SU-DHL-6 (cell line): Measurements from ENCODE around the gene CADPS.
A peak's percentile ranks its signal among the peaks of the same experiment; 100 is the strongest.

Experiments used
- H2AFZ ChIP-seq: fragments of 200-600 bp; sonication (generic); 2 replicates; pipeline ENCODE4 v1.6.1; 2014; ENCODE audit warnings: low read depth, mild to moderate bottlenecking, moderate library complexity, mixed read lengths, antibody characterized with exemption, low read length; ENCODE audit not compliant: severe bottlenecking
- H3F3A ChIP-seq: fragments of 200-600 bp; shearing (Covaris generic); 2 replicates; pipeline ENCODE4 v1.6.0; 2016; ENCODE audit warnings: antibody characterized with exemption, mild to moderate bottlenecking; ENCODE audit not compliant: insufficient read depth
- H3K27ac ChIP-seq: fragments of 200-600 bp; sonication (generic); 2 replicates; pipeline ENCODE4 v1.5.1; 2016; ENCODE audit warnings: low read depth, mild to moderate bottlenecking, low read length, moderate library complexity, mixed read lengths
- H3K27me3 ChIP-seq: fragments of 200-600 bp; sonication (generic), shearing (Covaris generic); 2 replicates; pipeline ENCODE4 v1.6.0; 2014; ENCODE audit warnings: mild to moderate bottlenecking, low read length
- H3K36me3 ChIP-seq: fragments of 200-600 bp; sonication (generic); 2 replicates; pipeline ENCODE4 v1.6.1; 2014; ENCODE audit warnings: mild to moderate bottlenecking, low read length, mixed read lengths
- H3K4me2 ChIP-seq: fragments of 300-600, 200-600 bp; shearing (Covaris generic), sonication (generic); 2 replicates; pipeline ENCODE4 v1.6.0; 2014; ENCODE audit warnings: low read length, low read depth, mild to moderate bottlenecking; ENCODE audit not compliant: poor library complexity, severe bottlenecking
- H3K4me3 ChIP-seq: fragments of 200-600 bp; sonication (generic); 2 replicates; pipeline ENCODE4 v1.5.1; 2014; ENCODE audit warnings: antibody characterized with exemption, low read length, mild to moderate bottlenecking, mixed read lengths; ENCODE audit not compliant: insufficient read depth, poor library complexity, severe bottlenecking
- H3K79me2 ChIP-seq: fragments of 200-600 bp; sonication (generic); 2 replicates; pipeline ENCODE4 v1.6.1; 2014; ENCODE audit warnings: mild to moderate bottlenecking, low read length, moderate library complexity; ENCODE audit not compliant: insufficient read depth
- H3K9ac ChIP-seq: fragments of 200-600 bp; sonication (generic); 2 replicates; pipeline ENCODE4 v1.7.0; 2014; ENCODE audit warnings: mild to moderate bottlenecking, low read length
- H3K9me2 ChIP-seq: fragments of 200-600 bp; sonication (generic); replicated peaks from 2 replicates; pipeline ENCODE4 v1.6.1; 2014; ENCODE audit warnings: low read length; ENCODE audit not compliant: insufficient read depth
- H3K9me3 ChIP-seq: fragments of 200-600 bp; sonication (generic); 2 replicates; pipeline ENCODE4 v1.6.1; 2014; ENCODE audit warnings: low read length, mixed read lengths; ENCODE audit not compliant: insufficient read depth
- H4K20me1 ChIP-seq: fragments of 200-600 bp; sonication (generic); 2 replicates; pipeline ENCODE4 v1.6.1; 2014; ENCODE audit warnings: low read depth, mild to moderate bottlenecking, antibody characterized with exemption, low read length, moderate library complexity, mixed read lengths
- EZH2phosphoT487 ChIP-seq: fragments of 200-600 bp; sonication (generic), shearing (Covaris generic); conservative IDR thresholded peaks from 2 replicates; pipeline ENCODE4 v1.6.1; 2018; ENCODE audit warnings: mild to moderate bottlenecking, antibody characterized with exemption, low read length, moderate library complexity, mixed read lengths
- TF ChIP-seq, protein P1 (sequence below): fragments of 200-600 bp; sonication (generic); IDR thresholded peaks from one replicate; pipeline ENCODE4 v1.5.1; 2017; ENCODE audit warnings: antibody characterized with exemption, mild to moderate bottlenecking, low read length, moderate library complexity; ENCODE audit not compliant: insufficient read depth, poor library complexity, severe bottlenecking

Gene CADPS

DNA sequence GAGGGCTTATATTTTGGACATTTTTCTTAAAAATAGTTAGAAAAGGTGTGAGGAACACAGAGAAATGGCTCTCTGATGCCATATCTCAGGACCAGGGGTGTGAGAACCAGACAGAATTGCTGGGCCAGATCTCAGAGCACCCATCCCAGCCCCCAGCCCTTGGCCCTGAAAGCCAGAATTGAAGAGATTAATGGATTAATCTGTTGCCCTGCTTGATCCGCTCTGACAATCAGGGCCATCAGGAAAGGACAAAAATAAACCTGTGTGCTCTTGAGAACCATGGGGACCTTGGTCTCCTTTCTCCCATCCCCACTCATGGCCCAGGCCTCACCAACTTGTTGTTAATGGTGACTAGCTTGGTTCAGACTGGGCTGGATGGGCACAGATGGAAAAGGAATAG is 113.5 kb downstream of the CADPS start:
- no peaks in the 10 kb centered on the region for H3K9me2 ChIP-seq
- no peak overlapping the region for H3K4me3 ChIP-seq

DNA sequence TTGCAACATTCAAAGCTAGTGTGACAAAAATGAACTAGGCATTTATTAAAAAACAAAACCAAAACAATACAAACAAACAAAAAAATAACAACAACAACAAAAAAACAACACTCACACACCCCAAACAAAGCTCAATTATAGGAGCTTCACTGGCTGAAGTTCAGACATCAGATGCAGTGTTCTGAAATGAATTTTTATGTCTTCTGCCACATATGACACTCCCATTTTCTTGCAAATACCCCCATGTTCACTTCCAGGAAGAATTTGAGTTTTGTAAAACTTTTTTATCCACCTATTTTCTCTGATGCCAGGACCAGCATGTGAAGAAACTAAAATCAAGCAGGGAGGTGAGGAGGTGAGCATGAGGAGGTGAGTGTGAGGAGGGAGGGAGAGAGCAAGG is 113.9 kb downstream of the CADPS start:
- Histone ChIP-seq H3K27me3 (no peaks in the 10 kb centered on the region), H3K9me2 (no peaks in the 10 kb centered on the region), H3K36me3 (no peaks in the 10 kb centered on the region), H3K4me2 (no peak overlapping the region), H3K79me2 (no peaks in the 10 kb centered on the region), H3K9ac (no peak overlapping the region), H3K4me3 (no peak overlapping the region), H2AFZ (no peak overlapping the region), H3F3A (no peaks in the 10 kb centered on the region), H3K9me3 (no peaks in the 10 kb centered on the region), H3K27ac (no peak overlapping the region), H4K20me1 (no peaks in the 10 kb centered on the region)
- no peak for TF ChIP-seq EZH2phosphoT487
- TF ChIP-seq, protein P1, sequence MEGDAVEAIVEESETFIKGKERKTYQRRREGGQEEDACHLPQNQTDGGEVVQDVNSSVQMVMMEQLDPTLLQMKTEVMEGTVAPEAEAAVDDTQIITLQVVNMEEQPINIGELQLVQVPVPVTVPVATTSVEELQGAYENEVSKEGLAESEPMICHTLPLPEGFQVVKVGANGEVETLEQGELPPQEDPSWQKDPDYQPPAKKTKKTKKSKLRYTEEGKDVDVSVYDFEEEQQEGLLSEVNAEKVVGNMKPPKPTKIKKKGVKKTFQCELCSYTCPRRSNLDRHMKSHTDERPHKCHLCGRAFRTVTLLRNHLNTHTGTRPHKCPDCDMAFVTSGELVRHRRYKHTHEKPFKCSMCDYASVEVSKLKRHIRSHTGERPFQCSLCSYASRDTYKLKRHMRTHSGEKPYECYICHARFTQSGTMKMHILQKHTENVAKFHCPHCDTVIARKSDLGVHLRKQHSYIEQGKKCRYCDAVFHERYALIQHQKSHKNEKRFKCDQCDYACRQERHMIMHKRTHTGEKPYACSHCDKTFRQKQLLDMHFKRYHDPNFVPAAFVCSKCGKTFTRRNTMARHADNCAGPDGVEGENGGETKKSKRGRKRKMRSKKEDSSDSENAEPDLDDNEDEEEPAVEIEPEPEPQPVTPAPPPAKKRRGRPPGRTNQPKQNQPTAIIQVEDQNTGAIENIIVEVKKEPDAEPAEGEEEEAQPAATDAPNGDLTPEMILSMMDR, result no peak

More for the DNA sequence above, 113.5 kb downstream of the CADPS start:
- H3K9ac ChIP-seq, result no peak overlapping the region
- no peak overlapping the region for H2AFZ ChIP-seq
- H3F3A ChIP-seq, result no peaks in the 10 kb centered on the region
- H3K79me2 ChIP-seq, result no peaks in the 10 kb centered on the region
- no peaks in the 10 kb centered on the region for H4K20me1 ChIP-seq
- H3K27me3 ChIP-seq, result no peaks in the 10 kb centered on the region
- no peak overlapping the region for H3K27ac ChIP-seq
- H3K9me3 ChIP-seq, result no peaks in the 10 kb centered on the region
- TF ChIP-seq EZH2phosphoT487, result no peak
- TF ChIP-seq, protein P1, result no peak
- no peaks in the 10 kb centered on the region for H3K36me3 ChIP-seq
- H3K4me2 ChIP-seq, result no peak overlapping the region

DNA sequence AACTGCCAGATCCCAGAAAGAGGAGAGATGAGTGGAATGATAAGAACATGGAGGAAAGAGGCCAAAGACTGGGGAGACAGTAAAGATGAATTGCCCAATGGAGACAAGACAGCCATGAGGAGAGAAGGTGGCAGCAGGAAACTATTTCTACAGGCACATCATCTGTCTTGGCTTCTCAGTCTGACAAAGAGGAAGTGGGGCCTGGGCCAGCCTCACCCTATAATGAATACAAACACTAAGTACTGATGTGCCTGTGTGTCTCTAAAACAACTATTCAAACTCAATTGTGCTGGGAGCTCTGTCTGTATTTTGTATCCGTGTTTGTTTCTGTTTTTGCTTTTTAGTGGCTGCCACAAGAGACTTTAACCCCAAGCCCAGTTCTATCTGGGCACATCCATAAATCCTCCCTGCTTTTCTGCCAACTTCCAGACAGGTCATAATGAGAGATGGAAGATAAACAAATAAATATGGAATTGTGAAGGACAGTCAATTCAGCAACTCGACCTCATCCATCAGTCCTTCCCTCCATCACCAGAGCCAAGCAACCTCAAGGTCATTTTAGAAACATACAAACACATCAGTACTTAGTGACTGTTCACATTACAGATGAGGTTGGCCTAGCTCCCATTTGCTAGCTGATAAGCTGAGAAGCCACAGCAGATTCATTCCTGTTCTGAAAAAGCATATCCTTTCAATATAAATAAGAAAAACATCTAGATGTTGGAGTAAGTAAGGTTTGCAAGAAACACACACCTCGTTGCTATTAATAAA is 116.7 kb downstream of the CADPS start:
- Histone ChIP-seq H3K27ac (peak overlapping the region; percentile 48), H3F3A (peaks cover 8% of the 10 kb centered on the region), H3K4me3 (no peak overlapping the region), H3K9me2 (no peaks in the 10 kb centered on the region), H3K9me3 (no peaks in the 10 kb centered on the region), H3K27me3 (no peaks in the 10 kb centered on the region), H3K79me2 (no peaks in the 10 kb centered on the region), H3K9ac (peak overlapping the region; percentile 14; the same call in 1 of the 2 replicates), H3K4me2 (peak overlapping the region; percentile 24), H4K20me1 (no peaks in the 10 kb centered on the region), H3K36me3 (no peaks in the 10 kb centered on the region), H2AFZ (peak overlapping the region; percentile 22)
- no peak for TF ChIP-seq EZH2phosphoT487
- TF ChIP-seq, protein P1, result no peak
